ENCODE results near the gene PRPS1.

PRPS1 gene

GRCh38 chrX:107675823-107676555 lies 47.7 kb downstream of the PRPS1 start:
- in situ Hi-C loops (cut with MboI; ENCODE audit: low sequenced_read_pairs, unreplicated experiment) = no loop called here
- DNase-seq (ENCODE audit: low spot score) = no peak
- no peak for TF ChIP-seq CTCF (IDR thresholded peaks at IDR 0.05; ENCODE audit: borderline replicate concordance, control extremely low read depth, extremely low read depth, insufficient read depth, missing control alignments)

GRCh38 chrX:107676559-107677378 lies 48.5 kb downstream of the PRPS1 start:
- TF ChIP-seq CTCF (IDR thresholded peaks at IDR 0.05; ENCODE audit: borderline replicate concordance, control extremely low read depth, extremely low read depth, insufficient read depth, missing control alignments) = no peak
- in situ Hi-C loops (cut with MboI; ENCODE audit: low sequenced_read_pairs, unreplicated experiment) = no loop called here

GRCh38 chrX:107677501-107677901 lies 49.2 kb downstream of the PRPS1 start:
- no peak for DNase-seq (ENCODE audit: low spot score)
- in situ Hi-C loops (cut with MboI; ENCODE audit: low sequenced_read_pairs, unreplicated experiment) = no loop called here
- no peak for TF ChIP-seq CTCF (IDR thresholded peaks at IDR 0.05; ENCODE audit: borderline replicate concordance, control extremely low read depth, extremely low read depth, insufficient read depth, missing control alignments)

More at GRCh38 chrX:107676559-107677378, 48.5 kb downstream of the PRPS1 start:
- no peak for DNase-seq (ENCODE audit: low spot score)

- no peak for DNase-seq (ENCODE audit: low spot score)
- in situ Hi-C loops (cut with MboI; ENCODE audit: low sequenced_read_pairs, unreplicated experiment) = no loop called here
- TF ChIP-seq CTCF (IDR thresholded peaks at IDR 0.05; ENCODE audit: borderline replicate concordance, control extremely low read depth, extremely low read depth, insufficient read depth, missing control alignments) = no peak
Observed at GRCh38 chrX:107677909-107678308, 49.6 kb downstream of the PRPS1 start.

GRCh38 chrX:107678957-107679740 lies 50.8 kb downstream of the PRPS1 start:
- in situ Hi-C loops (cut with MboI; ENCODE audit: low sequenced_read_pairs, unreplicated experiment) = no loop called here
- DNase-seq (ENCODE audit: low spot score) = no peak

More at GRCh38 chrX:107678957-107679740, 50.8 kb downstream of the PRPS1 start:
- no peak for TF ChIP-seq CTCF (IDR thresholded peaks at IDR 0.05; ENCODE audit: borderline replicate concordance, control extremely low read depth, extremely low read depth, insufficient read depth, missing control alignments)

Measured in GM13976 (cell line).